Bronchial epithelial cell (primary cell): ENCODE measurements around the gene OAT. TPM values are rescaled to one million over a fixed set of nuclear protein-coding genes. Genes with fewer than 3 reads are reported as not detected.

Experiments
- DNase-seq: peaks from one replicate; pipeline ENCODE4 v3.0.0-alpha.2; 2010; ENCODE audit warnings: low read depth
- FAIRE-seq: peaks from 2 replicates; lab custom pipeline; 2011; peaks lifted over from hg19 to GRCh38; lab: Jason Lieb, UNC
- H3K27me3 ChIP-seq: 2 replicates; pipeline ENCODE4 v1.5.1; 2011; ENCODE audit warnings: low read length; ENCODE audit not compliant: control insufficient read depth, insufficient read depth
- H3K36me3 ChIP-seq: 2 replicates; pipeline ENCODE4 v1.5.1; 2011; ENCODE audit warnings: low read length; ENCODE audit not compliant: control insufficient read depth, insufficient read depth
- H3K4me3 ChIP-seq: 2 replicates; pipeline ENCODE4 v1.5.1; 2011; ENCODE audit warnings: mild to moderate bottlenecking, low read depth, low read length, control low read depth
- total RNA-seq: library from RNA; depleted of rRNA; stranded (reverse); fragments of >200 nt; gene quantifications from 2 replicates; pipeline ENCODE4 v1.2.1, GENCODE V29; 2014
- TF ChIP-seq, protein P1 (sequence below): IDR thresholded peaks from 2 replicates; pipeline ENCODE4 v1.5.1; 2011; ENCODE audit warnings: mild to moderate bottlenecking, moderate library complexity, low read length, control low read depth, inconsistent platforms; ENCODE audit not compliant: insufficient read depth, severe bottlenecking

Gene OAT
- total RNA-seq, 1 donor from 2014 or later: 130 TPM

DNA sequence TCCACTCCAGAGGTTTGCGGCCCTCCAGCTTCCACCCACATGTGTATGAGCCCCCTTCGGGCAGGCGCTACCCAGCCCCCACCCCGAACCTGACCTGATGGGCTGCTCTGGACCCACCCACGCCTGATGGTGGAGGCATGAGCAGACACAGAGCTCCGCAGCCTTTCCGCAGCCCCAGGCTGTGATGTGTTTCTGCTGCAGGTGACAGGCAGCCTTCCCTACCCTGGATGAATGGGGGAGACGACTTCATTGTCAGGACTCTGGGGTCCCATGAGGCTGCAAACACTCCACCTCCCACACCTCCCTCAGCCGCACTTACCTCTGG, 61.2 kb downstream of the OAT start:
- peak; percentile 12 for DNase-seq
- TF ChIP-seq, protein P1, sequence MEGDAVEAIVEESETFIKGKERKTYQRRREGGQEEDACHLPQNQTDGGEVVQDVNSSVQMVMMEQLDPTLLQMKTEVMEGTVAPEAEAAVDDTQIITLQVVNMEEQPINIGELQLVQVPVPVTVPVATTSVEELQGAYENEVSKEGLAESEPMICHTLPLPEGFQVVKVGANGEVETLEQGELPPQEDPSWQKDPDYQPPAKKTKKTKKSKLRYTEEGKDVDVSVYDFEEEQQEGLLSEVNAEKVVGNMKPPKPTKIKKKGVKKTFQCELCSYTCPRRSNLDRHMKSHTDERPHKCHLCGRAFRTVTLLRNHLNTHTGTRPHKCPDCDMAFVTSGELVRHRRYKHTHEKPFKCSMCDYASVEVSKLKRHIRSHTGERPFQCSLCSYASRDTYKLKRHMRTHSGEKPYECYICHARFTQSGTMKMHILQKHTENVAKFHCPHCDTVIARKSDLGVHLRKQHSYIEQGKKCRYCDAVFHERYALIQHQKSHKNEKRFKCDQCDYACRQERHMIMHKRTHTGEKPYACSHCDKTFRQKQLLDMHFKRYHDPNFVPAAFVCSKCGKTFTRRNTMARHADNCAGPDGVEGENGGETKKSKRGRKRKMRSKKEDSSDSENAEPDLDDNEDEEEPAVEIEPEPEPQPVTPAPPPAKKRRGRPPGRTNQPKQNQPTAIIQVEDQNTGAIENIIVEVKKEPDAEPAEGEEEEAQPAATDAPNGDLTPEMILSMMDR: no peak
- Histone ChIP-seq H3K27me3 (no peaks in the 10 kb centered on the region), H3K4me3 (no peak overlapping the region), H3K36me3 (no peaks in the 10 kb centered on the region)
- FAIRE-seq: no peak

DNA sequence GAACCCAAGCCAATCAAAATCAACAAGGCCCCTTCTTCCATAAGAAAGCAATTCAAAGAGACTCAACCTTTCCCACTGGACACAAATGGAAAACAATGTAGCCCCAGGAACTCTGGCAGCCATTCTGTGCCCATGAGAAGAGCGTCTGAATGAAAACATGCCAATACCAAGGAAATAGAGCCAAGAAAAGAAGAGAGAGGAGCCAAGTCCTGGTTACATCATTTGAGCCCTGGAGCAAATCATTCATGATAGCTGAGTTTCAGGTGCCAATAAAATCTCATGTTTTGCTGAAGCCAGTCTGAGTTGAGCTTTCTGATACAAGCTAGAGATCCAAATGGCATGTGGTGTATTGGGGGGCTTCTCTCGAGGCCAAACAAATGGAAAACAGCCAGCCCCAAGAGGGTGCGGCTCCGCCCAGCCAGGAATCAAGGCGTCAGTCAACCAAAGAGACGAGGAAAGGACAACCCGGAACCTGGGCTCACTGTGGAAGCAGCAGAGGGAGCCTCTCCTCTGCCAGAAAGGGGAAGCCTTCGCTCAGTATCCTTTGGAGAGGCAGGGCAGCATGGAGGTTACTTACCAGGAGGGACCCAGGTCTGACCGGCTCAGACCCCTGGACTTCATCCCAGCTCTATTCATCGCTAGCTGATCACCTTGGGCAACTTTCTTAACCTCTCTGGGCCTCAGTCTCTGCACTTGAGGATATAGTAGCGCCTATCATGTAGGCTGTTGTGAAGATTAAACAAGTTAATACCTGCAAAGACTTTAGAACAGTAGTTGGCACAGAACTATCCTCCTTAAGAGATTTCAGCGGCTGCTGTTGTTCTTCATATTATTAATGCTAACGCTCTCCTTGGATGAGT, 61.8 kb downstream of the OAT start:
- Histone ChIP-seq H3K36me3 (no peaks in the 10 kb centered on the region), H3K4me3 (no peak overlapping the region), H3K27me3 (no peaks in the 10 kb centered on the region)
- TF ChIP-seq, protein P1: no peak
- DNase-seq: peak; percentile 52
- peak; percentile 40 for FAIRE-seq

DNA sequence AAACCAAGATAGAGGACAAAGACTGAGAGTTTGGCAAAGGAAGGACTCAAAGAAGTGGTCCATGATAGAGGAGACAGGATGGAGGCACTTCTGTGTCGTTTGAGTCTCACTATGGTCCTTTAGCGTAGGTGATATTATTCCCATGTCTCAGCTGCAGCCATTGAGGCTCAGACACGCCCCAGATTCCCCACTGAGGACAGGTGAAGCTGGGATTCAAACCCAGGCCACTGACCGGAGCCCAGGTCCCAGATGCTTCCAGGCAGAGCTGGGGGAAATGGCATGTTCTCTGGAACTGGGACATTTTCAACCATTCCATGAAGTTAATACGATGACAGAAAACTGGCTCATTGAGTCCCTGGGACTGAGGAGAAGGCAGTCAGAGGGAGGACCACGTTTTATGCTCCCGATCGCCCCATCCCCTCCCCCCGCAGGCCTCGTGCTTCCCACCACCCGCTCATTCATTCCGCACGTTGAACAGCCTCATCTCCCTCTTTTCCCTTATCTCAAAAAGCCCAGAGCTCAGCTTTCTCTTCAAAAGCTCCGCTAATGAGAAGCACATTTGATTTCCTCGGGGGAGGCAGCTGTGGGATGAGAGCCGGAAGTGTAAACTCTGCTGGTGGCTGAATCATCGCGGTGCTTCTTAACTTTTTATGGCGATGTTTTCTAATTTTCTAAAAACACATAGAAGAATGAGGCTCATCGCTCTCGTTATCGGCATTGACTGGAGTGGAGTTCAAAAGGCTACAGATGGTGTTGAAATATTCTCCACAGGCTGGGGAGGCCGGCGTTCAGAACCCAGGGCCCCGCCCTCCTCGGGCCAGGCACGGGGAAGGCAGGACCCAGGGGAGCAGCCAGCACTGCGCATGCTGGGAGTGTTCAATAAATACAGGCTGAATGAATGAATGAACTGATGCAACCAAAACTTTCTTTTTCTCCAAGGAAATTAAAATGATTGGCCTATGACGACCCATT, 64.0 kb downstream of the OAT start:
- no peak for FAIRE-seq
- Histone ChIP-seq H3K27me3 (peaks cover 2% of the 10 kb centered on the region), H3K4me3 (peak overlapping the region; percentile 33), H3K36me3 (no peaks in the 10 kb centered on the region)
- TF ChIP-seq, protein P1: no peak
- peak; percentile 34 for DNase-seq

DNA sequence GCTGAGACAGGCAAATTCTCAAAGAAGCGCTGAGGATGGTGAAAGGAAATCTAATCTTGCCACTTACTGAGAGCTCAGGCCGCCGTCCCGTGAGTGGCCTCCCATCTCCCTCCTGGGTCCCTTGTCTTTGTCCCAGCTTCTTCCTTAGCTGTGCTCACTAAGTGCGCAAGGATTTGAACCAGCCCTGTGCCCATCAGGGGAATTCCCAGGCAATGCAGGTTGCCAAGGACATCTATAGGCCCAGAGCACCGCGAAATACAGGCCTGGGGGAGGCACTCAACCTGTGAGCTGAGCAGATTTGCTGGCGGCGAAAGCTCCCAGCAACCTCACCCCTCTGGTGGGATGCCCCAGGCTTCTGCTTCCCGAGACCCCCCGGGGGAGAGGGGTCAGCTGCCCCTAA, 64.8 kb downstream of the OAT start:
- DNase-seq (no peak), FAIRE-seq (no peak)
- no peak overlapping the region for H3K4me3 ChIP-seq
- TF ChIP-seq, protein P1: no peak
- peaks cover 2% of the 10 kb centered on the region for H3K27me3 ChIP-seq
- no peaks in the 10 kb centered on the region for H3K36me3 ChIP-seq

DNA sequence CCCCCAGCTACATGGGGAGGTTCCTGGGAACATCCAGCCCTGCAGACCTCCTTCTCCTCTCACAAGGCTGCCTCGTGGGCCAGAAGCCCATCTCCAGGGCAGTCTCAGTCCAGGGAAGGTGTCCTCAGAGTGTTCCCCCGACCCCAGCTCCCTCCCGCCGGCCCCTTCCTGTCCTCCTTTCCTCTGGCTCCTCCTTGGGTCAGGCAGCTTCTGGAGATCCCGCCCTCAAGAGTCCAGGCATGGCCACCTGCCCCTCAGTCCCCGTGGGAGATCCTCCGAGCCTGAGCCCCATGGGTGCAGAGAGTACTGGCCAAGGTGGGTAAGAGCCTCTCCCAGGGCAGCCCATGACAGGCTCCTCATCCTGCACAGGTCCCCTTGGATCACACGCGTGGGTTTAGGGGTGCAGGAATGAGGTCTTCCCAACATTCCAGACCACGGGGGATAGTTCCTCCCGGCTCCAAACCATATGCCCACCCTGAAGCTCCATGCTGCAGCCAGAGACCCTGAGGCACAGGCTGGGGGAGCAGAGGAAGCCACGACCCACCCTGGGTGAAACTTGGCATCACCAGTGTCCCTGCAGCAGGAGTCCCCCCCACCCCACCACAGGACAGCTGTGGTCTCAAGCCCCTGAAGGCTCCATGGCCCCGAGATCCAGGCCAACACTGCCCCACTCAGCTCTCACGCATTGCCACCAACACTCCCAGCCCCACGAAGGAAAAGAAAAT, 65.5 kb downstream of the OAT start:
- no peak for FAIRE-seq
- Histone ChIP-seq H3K27me3 (peaks cover 2% of the 10 kb centered on the region), H3K4me3 (no peak overlapping the region), H3K36me3 (no peaks in the 10 kb centered on the region)
- TF ChIP-seq, protein P1: no peak
- no peak for DNase-seq
